ENCODE measurements around the gene GABRG3. TPM values are rescaled to one million over a fixed set of nuclear protein-coding genes. Genes with fewer than 3 reads are reported as not detected.

GABRG3 gene
- total and polyA plus RNA-seq, 10 of the 15 experiments (the other 5 are each of a cell fraction or from before 2014, with no cell fraction given) = 0.15 TPM; not detected in 9

DNA sequence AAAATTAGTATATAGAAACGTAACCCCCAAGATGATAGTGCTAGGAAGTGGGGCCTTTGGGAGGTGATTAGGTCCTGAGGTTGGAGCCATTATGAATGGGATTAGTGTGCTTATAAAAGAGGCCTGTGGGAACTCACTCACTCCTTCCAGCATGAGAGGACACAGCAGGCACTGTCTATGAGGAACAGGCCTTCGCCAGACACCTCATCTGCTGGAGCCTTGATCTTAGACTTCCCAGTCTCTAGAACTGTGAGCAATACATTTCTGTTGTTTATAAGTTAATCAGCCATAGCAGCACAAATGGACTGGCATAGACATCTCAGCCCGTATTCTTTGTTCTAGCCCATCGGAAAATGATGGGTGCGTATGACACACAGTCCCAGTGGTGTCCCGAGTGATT is 152.3 kb downstream of the GABRG3 start:
- WGBS (ENCODE audit: insufficient coverage, insufficient replicate concordance, low lambda C conversion rate, missing lambda C conversion rate) = 18% methylated on average over 6 of the region's 6 CpGs
- ChIA-PET POLR2A (no interaction called here), CTCF (no interaction called here), SMC1A (ENCODE audit: uncharacterized antibody, unreplicated experiment) (no interaction called here), RAD21 (ENCODE audit: unreplicated experiment) (no interaction called here)
- BruUV-seq (replicated peaks) = no TSS peak
- in situ Hi-C loops (cut with MboI) (no loop called here), intact Hi-C loops (cut with micrococcal nuclease; ENCODE audit: unreplicated experiment) (no loop called here)
- Histone ChIP-seq H3K79me2 (ENCODE audit: control insufficient read depth, insufficient read depth, low read length) (no peaks in the 10 kb centered on the region), H3K36me3 (ENCODE audit: control insufficient read depth in 2 of 2, insufficient read depth in 2 of 2, low read length in 1 of 2) (no peaks in the 10 kb centered on the region), H4K20me1 (ENCODE audit: control insufficient read depth, insufficient read depth) (no peaks in the 10 kb centered on the region), H2AFZ (ENCODE audit: control insufficient read depth, low read depth, low read length) (no peak overlapping the region), H3K4me2 (ENCODE audit: control insufficient read depth, insufficient read depth) (no peak overlapping the region), H3K27me3 (replicated peaks in 1 of 2; ENCODE audit: control insufficient read depth in 2 of 2, insufficient read depth in 2 of 2, low read length in 1 of 2) (no peaks in the 10 kb centered on the region), H3K4me1 (ENCODE audit: control insufficient read depth, insufficient read depth, low read length) (no peaks in the 10 kb centered on the region), H3K9me3 (replicated peaks; ENCODE audit: control insufficient read depth, insufficient read depth, low read length) (no peaks in the 10 kb centered on the region; the same call in 2 of the 3 replicates), H3K4me3 (no peak overlapping the region), H3K27ac (ENCODE audit: control insufficient read depth, insufficient read depth) (no peak overlapping the region), H3K9ac (ENCODE audit: control insufficient read depth, insufficient read depth, low read length) (no peak overlapping the region)
- ATAC-seq (no peak), FAIRE-seq (no peak), DNase-seq (ENCODE audit: low read depth, low spot score) (no peak)
- TF ChIP-seq CHD1 (IDR thresholded peaks at IDR 0.05; ENCODE audit: low read depth, low read length) (no peak), DPF2 (IDR thresholded peaks at IDR 0.05) (no peak), MEF2B (IDR thresholded peaks at IDR 0.05; ENCODE audit: partially characterized antibody, poor library complexity, severe bottlenecking) (no peak), YY1 (IDR thresholded peaks at IDR 0.05; ENCODE audit: low read depth, low read length) (no peak), MYC (IDR thresholded peaks at IDR 0.05; ENCODE audit: insufficient read depth, insufficient read length, insufficient replicate concordance, low read length, severe bottlenecking) (no peak), PAX8 (IDR thresholded peaks at IDR 0.05) (no peak)
- TF ChIP-seq, protein P1, sequence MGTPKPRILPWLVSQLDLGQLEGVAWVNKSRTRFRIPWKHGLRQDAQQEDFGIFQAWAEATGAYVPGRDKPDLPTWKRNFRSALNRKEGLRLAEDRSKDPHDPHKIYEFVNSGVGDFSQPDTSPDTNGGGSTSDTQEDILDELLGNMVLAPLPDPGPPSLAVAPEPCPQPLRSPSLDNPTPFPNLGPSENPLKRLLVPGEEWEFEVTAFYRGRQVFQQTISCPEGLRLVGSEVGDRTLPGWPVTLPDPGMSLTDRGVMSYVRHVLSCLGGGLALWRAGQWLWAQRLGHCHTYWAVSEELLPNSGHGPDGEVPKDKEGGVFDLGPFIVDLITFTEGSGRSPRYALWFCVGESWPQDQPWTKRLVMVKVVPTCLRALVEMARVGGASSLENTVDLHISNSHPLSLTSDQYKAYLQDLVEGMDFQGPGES (IDR thresholded peaks at IDR 0.05) = no peak
- TF ChIP-seq, protein P2, sequence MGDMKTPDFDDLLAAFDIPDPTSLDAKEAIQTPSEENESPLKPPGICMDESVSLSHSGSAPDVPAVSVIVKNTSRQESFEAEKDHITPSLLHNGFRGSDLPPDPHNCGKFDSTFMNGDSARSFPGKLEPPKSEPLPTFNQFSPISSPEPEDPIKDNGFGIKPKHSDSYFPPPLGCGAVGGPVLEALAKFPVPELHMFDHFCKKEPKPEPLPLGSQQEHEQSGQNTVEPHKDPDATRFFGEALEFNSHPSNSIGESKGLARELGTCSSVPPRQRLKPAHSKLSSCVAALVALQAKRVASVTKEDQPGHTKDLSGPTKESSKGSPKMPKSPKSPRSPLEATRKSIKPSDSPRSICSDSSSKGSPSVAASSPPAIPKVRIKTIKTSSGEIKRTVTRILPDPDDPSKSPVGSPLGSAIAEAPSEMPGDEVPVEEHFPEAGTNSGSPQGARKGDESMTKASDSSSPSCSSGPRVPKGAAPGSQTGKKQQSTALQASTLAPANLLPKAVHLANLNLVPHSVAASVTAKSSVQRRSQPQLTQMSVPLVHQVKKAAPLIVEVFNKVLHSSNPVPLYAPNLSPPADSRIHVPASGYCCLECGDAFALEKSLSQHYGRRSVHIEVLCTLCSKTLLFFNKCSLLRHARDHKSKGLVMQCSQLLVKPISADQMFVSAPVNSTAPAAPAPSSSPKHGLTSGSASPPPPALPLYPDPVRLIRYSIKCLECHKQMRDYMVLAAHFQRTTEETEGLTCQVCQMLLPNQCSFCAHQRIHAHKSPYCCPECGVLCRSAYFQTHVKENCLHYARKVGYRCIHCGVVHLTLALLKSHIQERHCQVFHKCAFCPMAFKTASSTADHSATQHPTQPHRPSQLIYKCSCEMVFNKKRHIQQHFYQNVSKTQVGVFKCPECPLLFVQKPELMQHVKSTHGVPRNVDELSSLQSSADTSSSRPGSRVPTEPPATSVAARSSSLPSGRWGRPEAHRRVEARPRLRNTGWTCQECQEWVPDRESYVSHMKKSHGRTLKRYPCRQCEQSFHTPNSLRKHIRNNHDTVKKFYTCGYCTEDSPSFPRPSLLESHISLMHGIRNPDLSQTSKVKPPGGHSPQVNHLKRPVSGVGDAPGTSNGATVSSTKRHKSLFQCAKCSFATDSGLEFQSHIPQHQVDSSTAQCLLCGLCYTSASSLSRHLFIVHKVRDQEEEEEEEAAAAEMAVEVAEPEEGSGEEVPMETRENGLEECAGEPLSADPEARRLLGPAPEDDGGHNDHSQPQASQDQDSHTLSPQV (IDR thresholded peaks at IDR 0.05) = no peak
- TF ChIP-seq, protein P3, sequence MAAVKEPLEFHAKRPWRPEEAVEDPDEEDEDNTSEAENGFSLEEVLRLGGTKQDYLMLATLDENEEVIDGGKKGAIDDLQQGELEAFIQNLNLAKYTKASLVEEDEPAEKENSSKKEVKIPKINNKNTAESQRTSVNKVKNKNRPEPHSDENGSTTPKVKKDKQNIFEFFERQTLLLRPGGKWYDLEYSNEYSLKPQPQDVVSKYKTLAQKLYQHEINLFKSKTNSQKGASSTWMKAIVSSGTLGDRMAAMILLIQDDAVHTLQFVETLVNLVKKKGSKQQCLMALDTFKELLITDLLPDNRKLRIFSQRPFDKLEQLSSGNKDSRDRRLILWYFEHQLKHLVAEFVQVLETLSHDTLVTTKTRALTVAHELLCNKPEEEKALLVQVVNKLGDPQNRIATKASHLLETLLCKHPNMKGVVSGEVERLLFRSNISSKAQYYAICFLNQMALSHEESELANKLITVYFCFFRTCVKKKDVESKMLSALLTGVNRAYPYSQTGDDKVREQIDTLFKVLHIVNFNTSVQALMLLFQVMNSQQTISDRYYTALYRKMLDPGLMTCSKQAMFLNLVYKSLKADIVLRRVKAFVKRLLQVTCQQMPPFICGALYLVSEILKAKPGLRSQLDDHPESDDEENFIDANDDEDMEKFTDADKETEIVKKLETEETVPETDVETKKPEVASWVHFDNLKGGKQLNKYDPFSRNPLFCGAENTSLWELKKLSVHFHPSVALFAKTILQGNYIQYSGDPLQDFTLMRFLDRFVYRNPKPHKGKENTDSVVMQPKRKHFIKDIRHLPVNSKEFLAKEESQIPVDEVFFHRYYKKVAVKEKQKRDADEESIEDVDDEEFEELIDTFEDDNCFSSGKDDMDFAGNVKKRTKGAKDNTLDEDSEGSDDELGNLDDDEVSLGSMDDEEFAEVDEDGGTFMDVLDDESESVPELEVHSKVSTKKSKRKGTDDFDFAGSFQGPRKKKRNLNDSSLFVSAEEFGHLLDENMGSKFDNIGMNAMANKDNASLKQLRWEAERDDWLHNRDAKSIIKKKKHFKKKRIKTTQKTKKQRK (IDR thresholded peaks at IDR 0.05; ENCODE audit: low read depth, low read length) = no peak
- TF ChIP-seq, protein P4, sequence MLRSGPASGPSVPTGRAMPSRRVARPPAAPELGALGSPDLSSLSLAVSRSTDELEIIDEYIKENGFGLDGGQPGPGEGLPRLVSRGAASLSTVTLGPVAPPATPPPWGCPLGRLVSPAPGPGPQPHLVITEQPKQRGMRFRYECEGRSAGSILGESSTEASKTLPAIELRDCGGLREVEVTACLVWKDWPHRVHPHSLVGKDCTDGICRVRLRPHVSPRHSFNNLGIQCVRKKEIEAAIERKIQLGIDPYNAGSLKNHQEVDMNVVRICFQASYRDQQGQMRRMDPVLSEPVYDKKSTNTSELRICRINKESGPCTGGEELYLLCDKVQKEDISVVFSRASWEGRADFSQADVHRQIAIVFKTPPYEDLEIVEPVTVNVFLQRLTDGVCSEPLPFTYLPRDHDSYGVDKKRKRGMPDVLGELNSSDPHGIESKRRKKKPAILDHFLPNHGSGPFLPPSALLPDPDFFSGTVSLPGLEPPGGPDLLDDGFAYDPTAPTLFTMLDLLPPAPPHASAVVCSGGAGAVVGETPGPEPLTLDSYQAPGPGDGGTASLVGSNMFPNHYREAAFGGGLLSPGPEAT (IDR thresholded peaks at IDR 0.05; ENCODE audit: low read depth) = no peak
